Kidney (tissue), 14 donors: Measurements from ENCODE around the gene IZUMO1. TPM values are rescaled to one million over a fixed set of nuclear protein-coding genes. Genes with fewer than 3 reads are reported as not detected.
A peak's percentile ranks its signal among the peaks of the same experiment; 100 is the strongest.

Experiments used
- DNase-seq, 5 donors: peaks; one replicate each; pipeline ENCODE4 v3.0.0-alpha.2; 2013 to 2020
- FAIRE-seq: peaks from 2 replicates; lab custom pipeline; 2012; peaks lifted over from hg19 to GRCh38; lab: Jason Lieb, UNC
- H3K27ac ChIP-seq, 2 donors: one replicate each; pipeline ENCODE4 v1.7.0; 2013; ENCODE audit warnings: low read depth in 2 of 2, low read length in 2 of 2, inconsistent platforms in 1 of 2
- H3K27me3 ChIP-seq: one replicate; pipeline ENCODE4 v1.7.1; 2013; ENCODE audit warnings: low read length, inconsistent platforms; ENCODE audit not compliant: control insufficient read depth, insufficient read depth
- H3K36me3 ChIP-seq, 3 donors: one replicate each; pipeline versions ENCODE4 v1.7.0 to v1.7.1; 2013; ENCODE audit warnings: low read length in 3 of 3, control low read depth in 1 of 3, inconsistent platforms in 1 of 3; ENCODE audit not compliant: insufficient read depth in 3 of 3, control insufficient read depth in 2 of 3
- H3K4me1 ChIP-seq, 3 donors: one replicate each; pipeline versions ENCODE4 v1.7.0 to v1.7.1; 2013; ENCODE audit warnings: low read length in 3 of 3, inconsistent platforms in 1 of 3, low read depth in 1 of 3; ENCODE audit not compliant: control insufficient read depth in 2 of 3, insufficient read depth in 2 of 3
- H3K4me3 ChIP-seq, 3 donors: one replicate each; pipeline versions ENCODE4 v1.7.0 to v1.8.1; 2013; ENCODE audit warnings: low read length in 3 of 3, control low read depth in 1 of 3, inconsistent platforms in 1 of 3
- H3K9ac ChIP-seq, 3 donors: one replicate each; pipeline versions ENCODE4 v1.7.0 to v1.7.1; 2013; ENCODE audit warnings: low read length in 3 of 3, control low read depth in 1 of 3, inconsistent platforms in 1 of 3
- H3K9me3 ChIP-seq, 3 donors: one replicate each; pipeline versions ENCODE4 v1.7.0 to v1.7.1; 2013; ENCODE audit warnings: low read length in 3 of 3, control low read depth in 1 of 3, inconsistent platforms in 1 of 3; ENCODE audit not compliant: control insufficient read depth in 2 of 3, insufficient read depth in 1 of 3
- CTCF ChIP-seq: IDR thresholded peaks from 3 replicates; pipeline ENCODE4 v1.5.1; 2012; ENCODE audit warnings: mild to moderate bottlenecking, moderate library complexity, borderline replicate concordance; ENCODE audit not compliant: insufficient read depth; ENCODE audit errors: extremely low read depth
- intact Hi-C: fragments of 100-400 bp; cut with DNase I; formaldehyde crosslinking; loops from one replicate; pipeline ENCODE4 v1.11.1; 2022
- polyA plus RNA-seq: library from polyadenylated mRNA; stranded (reverse); fragments of 350-450 nt; fragmentation: Illumina TruSeq; extraction: RNeasy Lipid Tissue Mini Kit (QIAGEN cat#74804); gene quantifications from one replicate; pipeline ENCODE4 v1.2.3, GENCODE V29; 2014; ENCODE audit warnings: low read depth, low replicate concordance; ENCODE audit not compliant: insufficient read depth
- total RNA-seq: library from RNA; stranded (reverse); fragmentation: NEBNext Ultra II Directional; extraction: Animal tissue kit (Norgen Biotek cat#: 25700); gene quantifications from one replicate; pipeline ENCODE4 v1.2.1, GENCODE V29; 2021
- donor health status: control.
- donor health status: control.
- donor health status: control.
- donor health status: control.
- donor health status: control.
- donor health status: DM: yes; HTN: yes; CAD: no.
- donor health status: Normal renal cell carcinoma (clear cell type).

IZUMO1 gene
- total and polyA plus RNA-seq, 2 donors from 2014 or later = 0.79 TPM; not detected in 1

GRCh38 chr19:48784527-48784926 lies 37.8 kb upstream of the IZUMO1 start:
- Histone ChIP-seq H3K9ac (no peak overlapping the region), H3K27ac (no peak overlapping the region), H3K36me3 (no peaks in the 10 kb centered on the region), H3K27me3 (no peaks in the 10 kb centered on the region), H3K9me3 (no peaks in the 10 kb centered on the region), H3K4me1 (peaks cover 0 to 3% (median 2%) of the 10 kb centered on the region in 3 donors), H3K4me3 (no peak overlapping the region)
- DNase-seq = no peak
- TF ChIP-seq CTCF = no peak
- FAIRE-seq = no peak
- intact Hi-C loops = no loop called here

GRCh38 chr19:48780631-48781391 lies 34.1 kb upstream of the IZUMO1 start:
- Histone ChIP-seq H3K36me3 (no peaks in the 10 kb centered on the region), H3K27me3 (no peaks in the 10 kb centered on the region), H3K9me3 (no peaks in the 10 kb centered on the region), H3K9ac (no peak overlapping the region), H3K4me1 (peaks cover 0 to 3% (median 2%) of the 10 kb centered on the region in 3 donors), H3K4me3 (no peak overlapping the region), H3K27ac (peak overlapping the region; percentile 63 to 76)
- intact Hi-C loops = no loop called here
- TF ChIP-seq CTCF = no peak
- FAIRE-seq = no peak
- DNase-seq = peak in 2 of 5 donors; percentile 32 to 50

- no peak for TF ChIP-seq CTCF
- FAIRE-seq (no peak), DNase-seq (no peak)
- no peaks in the 10 kb centered on the region for H3K9me3 ChIP-seq
- H3K27ac ChIP-seq = no peak overlapping the region
- no peak overlapping the region for H3K9ac ChIP-seq
- intact Hi-C loops = no loop called here
- no peaks in the 10 kb centered on the region for H3K36me3 ChIP-seq
- peaks cover 0 to 3% (median 2%) of the 10 kb centered on the region in 3 donors for H3K4me1 ChIP-seq
- H3K27me3 ChIP-seq = no peaks in the 10 kb centered on the region
- H3K4me3 ChIP-seq = no peak overlapping the region
These were observed 32.9 kb upstream of the IZUMO1 start for GRCh38 chr19:48779636-48780035.

GRCh38 chr19:48777720-48778119 lies 31.0 kb upstream of the IZUMO1 start:
- intact Hi-C loops = no loop called here
- no peak for DNase-seq
- H3K27me3 ChIP-seq = no peaks in the 10 kb centered on the region
- no peak for TF ChIP-seq CTCF
- no peak overlapping the region for H3K4me3 ChIP-seq
- H3K36me3 ChIP-seq = no peaks in the 10 kb centered on the region
- no peak for FAIRE-seq
- H3K4me1 ChIP-seq = peaks cover 0 to 3% (median 2%) of the 10 kb centered on the region in 3 donors
- no peaks in the 10 kb centered on the region for H3K9me3 ChIP-seq
- no peak overlapping the region for H3K27ac ChIP-seq
- H3K9ac ChIP-seq = no peak overlapping the region
